Embryonic facial prominence (tissue), 1 donor: ENCODE measurements around the gene MRPS7.
A peak's percentile ranks its signal among the peaks of the same experiment; 100 is the strongest.

Experiments used
- DNase-seq: peaks from one replicate; pipeline ENCODE4 v3.0.0-alpha.2; 2016; ENCODE audit errors: extremely low spot score

The MRPS7 gene

GRCh38 chr17:75261336-75262111 lies at the start of gene MRPS7, which contains the start of gene GGA3:
TSS of gene MRPS7 (plus strand) at chr17:75261879. CDS start at chr17:75261901, 22 bp downstream.
TSS of gene GGA3 (minus strand) at chr17:75261606. CDS start at chr17:75261587, 19 bp downstream.
- peak; percentile 89 for DNase-seq

- no peak for DNase-seq
These were observed 43.5 kb upstream of the MRPS7 start for GRCh38 chr17:75218131-75218530.

GRCh38 chr17:75219815-75220214 lies 41.9 kb upstream of the MRPS7 start:
- no peak for DNase-seq

DNA sequence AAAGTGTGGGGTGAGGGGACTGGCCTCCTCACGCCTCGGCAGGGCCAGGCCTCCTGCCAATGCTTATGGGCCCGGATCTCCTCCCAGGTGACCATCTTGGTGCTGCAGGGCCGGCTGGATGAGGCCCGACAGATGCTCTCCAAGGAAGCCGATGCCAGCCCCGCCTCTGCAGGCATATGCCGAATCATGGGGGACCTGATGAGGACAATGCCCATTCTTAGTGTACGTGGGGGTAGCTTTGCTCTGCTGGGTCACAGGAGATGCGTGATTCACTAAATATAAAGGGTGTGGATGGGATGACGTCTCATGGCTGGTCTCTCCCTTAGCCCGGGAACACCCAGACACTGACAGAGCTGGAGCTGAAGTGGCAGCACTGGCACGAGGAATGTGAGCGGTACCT lies 36.7 kb upstream of the MRPS7 start:
- DNase-seq = no peak

GRCh38 chr17:75227729-75228128 lies 34.0 kb upstream of the MRPS7 start:
- no peak for DNase-seq

DNA sequence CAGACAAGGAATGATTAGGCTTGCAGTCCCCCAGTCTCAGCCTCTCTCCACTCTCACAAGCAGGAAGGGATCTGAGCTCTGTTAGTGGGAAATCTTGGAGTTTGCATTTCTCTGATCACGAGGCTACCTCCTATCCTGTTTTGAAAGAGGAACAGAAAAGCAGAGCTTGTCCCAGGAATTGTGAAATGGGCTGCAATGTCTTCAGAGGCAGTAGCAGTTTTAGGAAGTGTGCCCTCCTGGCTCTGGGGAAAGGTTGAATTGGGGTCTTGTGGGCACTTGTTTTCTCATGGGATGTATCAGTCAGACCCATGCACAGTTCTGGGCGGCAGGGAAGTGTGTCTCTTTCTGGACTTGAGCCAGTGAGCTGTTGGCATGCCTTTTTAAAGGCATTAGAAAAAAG lies 33.4 kb upstream of the MRPS7 start:
- no peak for DNase-seq

GRCh38 chr17:75228847-75229246 lies 32.8 kb upstream of the MRPS7 start:
- no peak for DNase-seq

- DNase-seq = no peak
These were observed 30.6 kb upstream of the MRPS7 start for GRCh38 chr17:75231071-75231470.

DNA sequence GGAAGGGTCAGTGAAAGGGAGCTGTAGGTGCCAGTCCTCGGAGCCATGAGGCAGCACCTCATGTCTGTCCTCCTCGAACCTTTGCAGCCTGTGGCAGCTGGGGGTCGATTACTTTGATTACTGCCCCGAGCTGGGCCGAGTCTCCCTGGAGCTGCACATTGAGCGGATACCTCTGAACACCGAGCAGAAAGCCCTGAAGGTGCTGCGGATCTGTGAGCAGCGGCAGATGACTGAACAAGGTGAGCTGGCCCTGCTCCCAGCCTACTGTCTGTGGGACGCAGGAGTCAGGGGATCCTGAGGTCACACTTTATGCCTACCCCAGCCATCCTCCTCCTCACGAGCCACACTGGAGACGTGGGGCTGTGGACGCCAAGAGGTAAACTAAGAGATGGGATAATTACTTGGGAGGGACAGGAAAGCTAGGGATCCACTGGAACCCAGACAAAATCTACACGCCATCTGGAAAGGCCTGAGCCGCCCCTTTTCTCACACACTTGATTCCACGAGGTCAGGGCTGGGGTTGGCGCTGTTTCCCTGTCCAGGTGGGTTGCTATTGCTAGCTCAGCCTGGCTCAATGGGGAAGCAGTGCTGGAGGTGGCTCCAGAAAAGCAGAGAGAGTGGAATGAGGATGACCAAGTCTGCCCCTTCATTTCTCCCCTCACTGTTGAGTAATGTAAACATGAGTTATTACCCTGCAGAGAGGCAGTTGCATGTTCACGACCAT lies 29.8 kb upstream of the MRPS7 start:
- DNase-seq = no peak

- no peak for DNase-seq
These were observed 28.9 kb upstream of the MRPS7 start for GRCh38 chr17:75232786-75233185.

- no peak for DNase-seq
These were observed 24.3 kb upstream of the MRPS7 start for GRCh38 chr17:75237100-75238014.

DNA sequence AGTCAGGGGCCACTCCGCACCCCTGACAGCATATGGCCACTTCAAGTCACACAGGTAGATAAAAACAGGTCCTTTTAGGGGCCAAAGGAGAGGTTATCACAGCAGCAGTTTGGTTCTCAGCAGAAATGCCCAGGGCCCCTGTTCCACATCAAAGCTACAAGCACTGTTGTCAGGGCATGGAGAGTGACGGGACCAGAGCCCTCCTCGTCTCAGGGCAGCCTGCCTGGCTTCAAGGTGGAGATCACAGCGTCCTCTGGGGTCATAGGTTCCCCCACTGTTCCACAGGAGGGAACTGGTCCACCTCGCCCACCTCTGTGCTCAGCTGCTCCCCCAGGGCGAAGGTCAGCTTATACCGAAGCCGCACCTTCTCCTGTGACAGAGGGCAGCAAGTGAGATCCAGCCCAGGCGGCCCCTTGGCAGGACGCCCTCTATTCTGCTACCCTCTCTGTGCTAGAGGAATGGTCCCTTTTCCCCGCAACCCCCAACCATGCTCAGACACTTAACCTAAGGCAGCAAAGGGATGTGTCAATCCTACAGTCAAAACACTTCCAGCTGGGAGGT lies 23.6 kb upstream of the MRPS7 start:
- no peak for DNase-seq

DNA sequence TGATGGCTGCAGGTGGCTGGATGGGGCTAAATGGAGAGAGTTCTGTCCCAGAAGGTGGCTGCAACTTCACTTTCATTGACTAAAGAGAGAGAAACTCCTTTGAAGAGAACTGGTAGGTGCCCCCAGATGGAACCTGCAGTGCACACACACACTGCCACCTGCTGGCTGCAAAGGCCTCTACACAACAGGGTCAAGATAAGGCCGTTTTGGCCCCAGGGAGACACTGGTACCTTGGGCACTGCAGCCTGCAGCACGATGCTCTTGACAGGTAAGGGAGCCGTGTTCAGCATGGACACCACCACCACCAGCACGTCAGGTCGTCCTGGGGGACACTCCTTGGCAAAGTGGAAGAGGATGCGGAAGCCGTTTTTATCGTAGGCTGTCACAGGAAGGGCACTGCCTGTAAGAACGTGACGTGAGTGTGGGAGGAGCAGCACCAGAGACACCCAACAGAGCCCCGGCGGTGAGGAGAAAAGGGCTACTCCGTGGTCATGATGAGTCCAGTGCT lies 22.9 kb upstream of the MRPS7 start:
- DNase-seq = no peak

DNA sequence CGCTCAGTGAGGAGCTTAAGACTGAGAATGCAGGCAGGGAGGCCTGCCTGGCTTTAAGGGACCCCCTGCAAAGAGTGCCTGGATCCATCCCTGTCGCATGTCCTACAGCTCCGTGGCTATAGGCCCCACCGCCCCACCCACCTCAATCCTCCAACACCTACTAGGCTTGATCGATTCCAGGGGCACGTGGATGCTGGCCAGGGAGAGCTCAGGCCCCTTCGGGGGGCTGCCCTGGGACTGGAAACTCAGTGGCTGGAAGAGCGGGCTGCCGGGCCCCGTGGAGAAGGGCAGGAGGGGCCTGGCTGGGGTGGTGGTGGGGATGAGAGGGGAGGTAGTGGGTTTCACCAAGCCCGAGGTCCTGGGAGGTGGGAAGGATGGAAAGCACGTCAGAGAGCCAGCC lies 22.5 kb upstream of the MRPS7 start:
- no peak for DNase-seq

DNA sequence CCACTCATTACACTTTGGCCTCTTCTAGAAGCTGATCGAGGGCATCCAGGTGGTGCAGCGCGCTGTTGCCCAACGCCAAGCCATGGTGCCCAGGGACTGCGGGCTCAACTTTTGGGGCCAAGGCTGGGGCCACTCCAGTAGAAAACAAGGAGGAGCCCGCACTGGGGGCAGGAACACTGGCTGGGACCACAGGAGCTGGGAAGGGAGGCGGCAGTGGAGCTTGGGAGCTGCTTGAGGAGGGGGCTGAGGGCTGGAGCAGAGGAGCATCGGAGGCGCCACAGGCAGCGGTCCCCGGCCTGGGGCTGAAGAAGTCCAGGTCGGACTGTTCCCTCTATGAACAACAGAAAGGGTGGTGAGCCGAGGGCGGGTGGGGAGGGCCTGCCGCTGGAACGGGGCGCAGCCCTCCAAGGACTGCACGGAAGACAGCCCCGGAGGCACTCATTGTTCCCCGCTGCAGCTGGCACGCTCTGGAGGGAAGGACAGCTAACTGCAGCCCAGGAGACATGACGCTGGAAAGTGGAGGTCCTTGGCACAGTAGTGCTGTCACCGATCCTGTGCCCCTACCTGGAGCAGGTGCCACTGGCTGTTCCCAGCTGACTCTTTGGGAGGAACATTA lies 21.8 kb upstream of the MRPS7 start:
- DNase-seq = no peak

GRCh38 chr17:75240394-75241142 lies 21.1 kb upstream of the MRPS7 start:
- no peak for DNase-seq

DNA sequence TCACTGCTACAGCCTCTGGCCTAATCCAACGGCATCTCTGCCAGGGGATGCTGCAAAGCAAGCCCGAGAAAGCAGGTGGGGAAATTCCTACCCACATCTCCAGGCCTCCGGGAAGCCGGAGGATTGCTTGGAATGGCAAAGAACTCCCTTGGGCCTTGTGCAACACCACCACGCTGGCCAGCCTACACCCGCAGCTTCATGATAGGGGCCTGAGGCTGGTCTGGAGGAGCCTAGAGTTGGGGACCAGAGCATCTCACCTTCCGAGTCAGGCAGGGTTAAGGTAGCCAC lies 20.6 kb upstream of the MRPS7 start:
- no peak for DNase-seq

DNA sequence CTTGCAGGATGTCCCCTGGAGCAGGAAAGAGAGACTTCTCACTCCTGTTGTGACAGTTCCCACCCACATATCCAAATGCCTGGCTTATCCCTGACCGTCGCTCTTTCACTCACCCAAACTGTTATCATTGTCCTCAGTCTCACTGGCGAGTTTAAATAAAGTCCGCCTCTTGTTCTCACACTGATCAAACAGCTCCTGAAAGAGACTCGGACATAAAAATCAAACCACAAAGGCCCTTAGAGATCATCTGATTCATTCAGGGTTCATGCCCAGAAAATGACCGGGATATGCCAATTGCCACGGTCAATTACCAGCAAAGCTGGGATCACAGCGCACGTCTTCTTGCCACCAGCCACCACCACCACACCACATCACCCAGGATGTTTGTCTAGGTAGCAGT lies 20.2 kb upstream of the MRPS7 start:
- DNase-seq = no peak

DNA sequence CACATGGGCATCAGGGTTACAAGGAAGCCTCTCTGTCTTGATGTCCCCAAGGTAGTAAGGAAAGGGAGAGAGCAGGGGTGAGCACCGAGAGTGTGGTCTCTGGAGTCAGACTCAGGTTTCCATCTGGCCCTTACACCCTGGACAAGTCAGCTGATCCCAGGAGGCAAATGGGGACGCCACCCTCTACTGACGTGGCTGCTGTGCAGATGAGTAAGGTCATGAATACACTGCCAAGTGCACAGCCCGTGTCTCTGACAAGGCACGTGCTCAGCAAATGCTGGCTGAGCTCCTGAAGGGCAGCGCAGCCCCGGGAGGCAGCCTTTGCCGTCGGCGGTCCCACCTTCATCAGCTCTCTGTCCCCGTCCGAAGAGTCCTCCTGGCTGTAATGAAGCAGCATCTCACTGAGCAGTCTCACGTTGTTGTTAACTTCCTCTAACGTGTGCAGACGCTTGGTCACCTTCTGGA lies 19.7 kb upstream of the MRPS7 start:
- no peak for DNase-seq

- DNase-seq = no peak
These were observed 19.1 kb upstream of the MRPS7 start for GRCh38 chr17:75242461-75243042.
